Skin of body (tissue), 2 donors: ENCODE results near the gene COASY. TPM values are rescaled to one million over a fixed set of nuclear protein-coding genes. Genes with fewer than 3 reads are reported as not detected.
"Not testable (repeated sequence)": the region's sequence is repeated elsewhere in the genome, so short reads cannot be mapped to it uniquely, and the experiment has no call there.

ENCODE experiments used
- DNase-seq: peaks from one replicate; lab custom pipeline; 2025; lab: John Stamatoyannopoulos, UW
- total RNA-seq: library from RNA; depleted of rRNA; stranded (reverse); fragments of >200 nt; gene quantifications from one replicate; pipeline ENCODE4 v1.2.3, GENCODE V29; 2014

Gene COASY
- total RNA-seq, 1 donor from 2014 or later, result 14.6 TPM

DNA sequence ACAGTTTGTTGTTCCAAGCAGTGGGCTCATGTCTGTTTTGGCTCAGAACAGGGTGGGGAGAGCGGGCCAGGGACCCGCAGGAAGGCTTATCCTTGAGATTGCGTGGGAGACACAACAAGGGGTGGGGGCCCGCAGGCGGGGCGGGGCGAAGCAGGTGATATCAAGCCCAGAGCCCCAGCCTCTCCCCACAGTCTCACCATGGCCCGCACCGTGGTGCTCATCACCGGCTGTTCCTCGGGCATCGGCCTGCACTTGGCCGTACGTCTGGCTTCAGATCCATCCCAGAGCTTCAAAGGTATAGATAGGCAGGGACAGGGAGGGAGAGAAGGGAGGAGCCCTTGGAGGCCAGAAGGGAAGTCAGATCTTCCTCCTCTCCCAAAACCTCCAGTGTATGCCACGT is 9.2 kb upstream of the COASY start, which contains the start of gene HSD17B1:
Gene HSD17B1, plus strand, starts transcription at position 188 of the 400 bp plus-strand sequence. Its CDS starts 11 bp downstream, at position 199.
- not testable (repeated sequence) for DNase-seq

- no peak for DNase-seq
Observed at GRCh38 chr17:42553161-42553818, 8.7 kb upstream of the COASY start.

- DNase-seq, result no peak
Observed at GRCh38 chr17:42553866-42554249, 8.1 kb upstream of the COASY start.

DNA sequence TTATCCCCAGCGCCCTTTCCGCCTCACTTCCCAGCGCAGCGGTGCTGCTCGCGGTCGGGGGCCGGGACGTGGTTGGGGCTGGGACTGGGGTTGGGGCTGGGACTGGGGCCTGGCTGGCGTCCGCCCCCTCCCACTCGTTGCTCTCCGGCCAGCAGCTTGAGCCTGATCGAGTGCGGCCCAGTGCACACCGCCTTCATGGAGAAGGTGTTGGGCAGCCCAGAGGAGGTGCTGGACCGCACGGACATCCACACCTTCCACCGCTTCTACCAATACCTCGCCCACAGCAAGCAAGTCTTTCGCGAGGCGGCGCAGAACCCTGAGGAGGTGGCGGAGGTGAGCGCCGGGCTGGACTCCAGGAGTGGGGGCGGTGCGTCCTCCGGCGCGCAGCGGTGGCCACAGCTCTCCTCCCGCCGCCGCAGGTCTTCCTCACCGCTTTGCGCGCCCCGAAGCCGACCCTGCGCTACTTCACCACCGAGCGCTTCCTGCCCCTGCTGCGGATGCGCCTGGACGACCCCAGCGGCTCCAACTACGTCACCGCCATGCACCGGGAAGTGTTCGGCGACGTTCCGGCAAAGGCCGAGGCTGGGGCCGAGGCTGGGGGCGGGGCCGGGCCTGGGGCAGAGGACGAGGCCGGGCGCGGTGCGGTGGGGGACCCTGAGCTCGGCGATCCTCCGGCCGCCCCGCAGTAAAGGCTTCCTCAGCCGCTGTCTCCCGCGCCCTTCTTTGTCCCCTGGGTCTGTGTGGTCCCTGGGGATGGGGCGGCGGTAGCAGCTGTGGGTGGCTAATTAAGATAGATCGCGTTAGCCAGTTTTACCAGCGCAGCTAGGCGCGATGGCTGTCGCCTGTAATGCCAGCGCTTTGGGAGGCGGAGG is 7.5 kb upstream of the COASY start:
- peak; percentile 77 for DNase-seq

DNA sequence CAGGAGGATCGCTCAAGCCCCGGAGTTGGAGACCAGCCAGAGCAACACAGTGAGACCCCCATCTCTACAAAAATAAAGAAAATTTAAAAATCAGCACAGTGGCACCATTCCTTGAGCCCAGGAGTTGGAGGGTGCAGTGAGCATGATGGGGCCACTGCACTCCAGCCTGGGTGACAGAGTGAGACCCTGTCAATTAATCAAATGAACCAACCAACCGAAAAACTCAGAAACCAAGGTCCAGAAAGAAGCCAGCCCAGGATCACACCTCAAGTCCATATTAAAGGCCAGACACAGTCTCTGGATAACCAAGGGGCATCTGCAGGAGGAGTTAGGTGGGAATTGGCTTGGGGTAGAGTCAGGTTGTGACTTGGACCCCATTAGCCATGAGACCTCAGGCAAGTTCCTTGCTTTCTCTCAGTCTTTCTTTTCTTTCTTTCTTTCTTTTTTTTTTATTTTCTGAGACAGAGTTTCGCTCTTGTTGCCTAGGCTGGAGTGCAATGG is 6.8 kb upstream of the COASY start:
- DNase-seq, result no peak

DNA sequence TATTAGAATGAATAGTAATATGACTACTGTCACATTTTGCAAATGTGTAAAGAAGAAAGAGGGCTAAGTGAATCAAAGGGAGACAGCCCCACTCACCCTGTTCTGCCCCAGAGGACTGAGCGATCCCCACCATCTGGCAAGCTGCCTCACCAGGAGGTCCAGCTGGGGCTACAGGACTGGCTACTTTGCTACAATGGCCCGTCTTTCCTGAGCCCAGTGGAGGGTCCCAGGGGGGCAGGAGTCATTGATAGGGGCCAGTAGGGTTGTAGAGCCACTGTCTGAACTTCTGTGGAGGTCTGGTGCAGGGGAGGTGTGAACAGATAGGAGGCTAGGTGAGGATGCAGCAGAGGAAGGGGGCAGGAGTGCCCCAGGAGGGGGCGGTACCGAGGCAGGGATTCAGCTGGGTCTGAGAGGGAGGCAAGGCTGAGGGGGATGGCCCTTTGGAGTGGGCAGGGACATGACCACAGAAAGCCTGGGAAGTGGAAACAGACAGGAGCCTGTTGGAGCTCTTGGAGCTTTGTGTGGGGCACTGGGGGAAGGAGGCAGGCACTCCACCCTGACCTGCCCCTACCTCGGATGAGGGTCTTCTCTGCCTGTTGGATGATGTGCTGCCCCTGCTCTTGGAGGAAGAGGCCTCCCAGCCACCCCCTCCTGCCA is 5.9 kb upstream of the COASY start:
- DNase-seq, result not testable (repeated sequence)

GRCh38 chr17:42559075-42559474 is 2.9 kb upstream of the COASY start:
- DNase-seq, result no peak

GRCh38 chr17:42560246-42560645 is 1.7 kb upstream of the COASY start:
- DNase-seq, result no peak

GRCh38 chr17:42562388-42563142 is 617 bp downstream of the COASY start:
- no peak for DNase-seq

DNA sequence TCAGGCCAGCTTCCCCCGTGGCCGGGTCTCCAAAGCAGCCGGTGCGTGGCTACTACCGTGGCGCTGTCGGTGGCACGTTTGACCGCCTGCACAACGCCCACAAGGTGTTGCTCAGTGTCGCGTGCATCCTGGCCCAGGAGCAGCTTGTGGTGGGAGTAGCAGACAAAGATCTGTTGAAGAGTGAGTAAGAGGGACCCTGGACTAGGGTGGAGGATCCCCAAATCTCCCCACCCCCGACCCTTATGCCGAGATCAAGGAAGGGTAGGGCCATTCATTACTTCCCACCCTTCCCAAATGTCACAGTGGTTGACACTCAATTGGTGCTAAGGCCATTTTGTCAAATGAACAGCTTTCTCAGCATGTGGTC is 1.2 kb downstream of the COASY start:
- no peak for DNase-seq

DNA sequence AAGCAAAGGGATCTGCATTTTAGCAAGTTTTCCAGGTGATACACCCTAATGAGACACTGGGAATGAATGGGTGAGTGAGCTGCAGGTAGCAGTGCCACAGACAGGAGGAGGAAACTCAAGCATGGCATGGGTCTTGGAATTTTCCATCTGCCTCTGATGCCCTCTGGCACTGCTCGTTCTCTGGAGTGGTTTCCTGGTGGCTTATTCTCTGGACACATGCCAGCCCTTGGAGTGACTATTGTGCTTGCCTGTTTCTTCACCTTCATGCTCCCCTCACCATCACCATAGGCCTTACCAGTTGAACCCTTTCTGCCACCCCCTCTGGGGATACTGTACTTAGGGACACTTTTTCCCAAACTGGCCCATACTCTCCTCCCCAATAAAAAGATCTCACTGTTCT is 1.6 kb downstream of the COASY start:
- no peak for DNase-seq

GRCh38 chr17:42563950-42564349 is 2.0 kb downstream of the COASY start:
- no peak for DNase-seq

DNA sequence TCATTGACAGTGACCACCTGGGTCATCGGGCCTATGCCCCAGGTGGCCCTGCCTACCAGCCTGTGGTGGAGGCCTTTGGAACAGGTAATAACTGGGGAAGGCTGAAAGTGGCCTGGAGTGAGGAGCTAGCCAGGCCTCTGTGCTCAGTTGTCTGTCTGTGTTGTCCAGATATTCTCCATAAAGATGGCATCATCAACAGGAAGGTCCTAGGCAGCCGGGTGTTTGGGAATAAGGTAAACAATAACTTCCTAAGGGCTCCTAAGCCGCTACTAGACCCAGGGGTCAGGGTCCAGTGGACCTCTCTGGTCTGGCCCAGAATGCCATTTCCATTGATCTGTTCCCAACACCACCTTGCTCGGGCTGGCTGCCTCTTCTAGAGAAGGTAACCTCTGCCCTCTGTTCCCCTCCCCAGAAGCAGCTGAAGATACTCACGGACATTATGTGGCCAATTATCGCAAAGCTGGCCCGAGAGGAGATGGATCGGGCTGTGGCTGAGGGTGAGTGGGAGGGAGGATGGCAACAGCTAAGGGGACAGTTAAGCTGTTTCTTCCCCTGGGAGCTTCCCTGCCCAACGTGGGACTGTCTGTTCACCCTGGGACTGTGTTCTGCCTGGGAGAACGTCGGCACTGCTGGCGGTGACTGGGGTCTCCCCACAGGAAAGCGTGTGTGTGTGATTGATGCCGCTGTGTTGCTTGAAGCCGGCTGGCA is 3.0 kb downstream of the COASY start:
- DNase-seq, result no peak

- no peak for DNase-seq
Observed at GRCh38 chr17:42565523-42566214, 3.7 kb downstream of the COASY start.

GRCh38 chr17:42566215-42566882 is 4.4 kb downstream of the COASY start:
- DNase-seq, result no peak

DNA sequence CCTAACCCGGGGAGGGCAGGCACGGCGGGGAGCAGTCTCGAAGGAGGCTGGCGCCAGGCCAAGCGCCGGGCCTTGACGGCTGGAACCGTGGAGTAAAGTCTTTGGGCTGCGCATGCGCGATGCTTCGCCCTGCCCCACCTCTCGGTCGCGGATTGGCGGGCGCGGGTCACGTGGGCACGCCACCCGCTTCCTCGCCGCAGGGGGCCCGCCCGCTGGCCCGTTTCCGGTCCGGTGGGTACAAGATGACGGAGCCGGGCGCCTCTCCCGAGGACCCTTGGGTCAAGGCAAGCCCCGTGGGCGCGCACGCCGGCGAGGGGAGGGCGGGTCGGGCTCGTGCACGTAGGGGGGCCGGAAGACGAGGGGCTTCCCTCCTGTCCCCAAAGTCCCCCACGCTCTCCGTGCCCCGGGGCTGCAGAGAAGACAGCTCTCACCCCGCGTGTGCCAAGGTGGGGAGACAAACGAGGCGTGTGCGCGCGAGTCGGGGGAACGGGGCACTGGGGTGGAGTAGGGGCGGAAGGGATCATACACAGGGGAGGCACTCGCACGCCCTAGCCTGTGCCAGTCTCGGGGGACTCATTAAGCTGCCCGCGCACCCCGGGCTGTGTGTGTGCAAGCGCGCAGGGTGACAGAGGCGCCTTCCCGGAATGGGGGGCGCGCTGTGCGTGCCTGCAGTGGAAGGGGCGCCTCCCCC is 5.1 kb downstream of the COASY start, which contains the start of gene MLX:
Gene MLX, plus strand, starts transcription at position 218 of the 691 bp plus-strand sequence. Its CDS starts 25 bp downstream, at position 243.
- peak; percentile 70 for DNase-seq

DNA sequence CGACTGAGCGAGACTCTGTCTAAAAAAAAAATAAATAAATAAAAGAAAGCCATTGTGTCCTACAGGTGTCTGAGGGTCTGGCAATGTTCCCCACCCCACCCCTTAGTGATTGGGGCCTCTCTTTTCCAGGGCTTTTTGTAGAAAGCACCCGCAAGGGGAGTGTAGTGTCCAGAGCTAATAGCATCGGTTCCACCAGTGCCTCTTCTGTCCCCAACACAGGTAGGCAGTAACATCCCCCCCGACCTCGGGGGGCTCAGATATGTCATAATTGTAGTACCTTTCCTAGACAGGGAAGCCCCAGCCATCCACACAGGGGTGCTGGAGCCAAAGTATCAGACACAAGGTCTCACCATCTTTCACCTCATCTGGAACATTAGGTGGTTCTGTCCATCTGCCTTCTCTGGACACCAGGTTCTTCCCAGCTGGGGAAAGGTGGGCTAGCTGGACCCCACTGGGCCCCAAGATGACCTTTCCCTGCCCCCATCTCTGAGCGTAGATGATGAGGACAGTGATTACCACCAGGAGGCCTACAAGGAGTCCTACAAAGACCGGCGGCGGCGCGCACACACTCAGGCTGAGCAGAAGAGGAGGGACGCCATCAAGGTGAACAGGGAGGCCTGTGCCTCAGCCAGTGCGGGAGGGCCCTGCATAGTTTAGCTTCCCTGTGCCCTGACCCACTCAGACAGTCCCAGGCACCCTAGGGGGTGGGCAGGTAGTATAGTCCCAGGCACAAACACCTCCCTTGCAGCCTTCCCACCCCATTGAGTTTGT is 6.6 kb downstream of the COASY start:
- no peak for DNase-seq
